Lower leg skin (tissue), 3 donors: ENCODE results near the gene OGDHL.

Experiments
- CTCF ChIP-seq, 3 donors: fragments of 450-650 bp; IDR thresholded peaks; one replicate each; pipeline ENCODE4 v1.5.1; 2016; ENCODE audit warnings: antibody characterized with exemption in 3 of 3, mild to moderate bottlenecking in 3 of 3, moderate library complexity in 2 of 3
- POLR2A ChIP-seq, 2 donors: fragments of 450-650 bp; IDR thresholded peaks; one replicate each; pipeline ENCODE4 v1.6.1; 2016 to 2017; ENCODE audit warnings: antibody characterized with exemption in 2 of 2, mild to moderate bottlenecking in 1 of 2, moderate library complexity in 1 of 2

GRCh38 chr10:49711481-49711880, 50.6 kb downstream of the OGDHL start:
- no peak for TF ChIP-seq CTCF (IDR thresholded peaks at IDR 0.05)
- TF ChIP-seq POLR2A (IDR thresholded peaks at IDR 0.05): no peak
